Psoas muscle (tissue), 8 donors: Measurements from ENCODE around the gene ASH1L. TPM values are rescaled to one million over a fixed set of nuclear protein-coding genes. Genes with fewer than 3 reads are reported as not detected.
A peak's percentile ranks its signal among the peaks of the same experiment; 100 is the strongest.

Source experiments
- ATAC-seq, 4 donors: fragments of 200-7000 bp; cut with Tn5 transposase; one replicate each; pipeline ENCODE4 v1.9.1; 2020; ENCODE audit warnings: moderate library complexity in 3 of 4, mild to moderate bottlenecking in 2 of 4
- DNase-seq, 2 donors: peaks; one replicate each; pipeline ENCODE4 v3.0.0-alpha.2; 2020
- H3K27ac ChIP-seq: fragments of 200-600 bp; one replicate; pipeline ENCODE4 v1.8.0; 2022
- H3K27me3 ChIP-seq, 3 donors: fragments of 200-600 bp in 1 of 3; one replicate each; pipeline versions ENCODE4 v1.6.1 to v1.8.0; 2013 to 2022; ENCODE audit warnings: low read length in 2 of 3, mild to moderate bottlenecking in 2 of 3, moderate library complexity in 1 of 3; ENCODE audit not compliant: insufficient read depth in 3 of 3
- H3K36me3 ChIP-seq, 2 donors: fragments of 200-600 bp in 1 of 2; one replicate each; pipeline versions ENCODE4 v1.6.1 to v1.8.0; 2013 to 2022; ENCODE audit warnings: low read depth in 1 of 2, mild to moderate bottlenecking in 1 of 2, moderate library complexity in 1 of 2; ENCODE audit not compliant: insufficient read depth in 1 of 2
- H3K4me1 ChIP-seq: fragments of 200-600 bp; one replicate; pipeline ENCODE4 v1.8.0; 2022
- H3K4me3 ChIP-seq: fragments of 200-600 bp; one replicate; pipeline ENCODE4 v1.8.0; 2022; ENCODE audit warnings: mild to moderate bottlenecking
- H3K9me3 ChIP-seq: fragments of 200-600 bp; one replicate; pipeline ENCODE4 v1.8.0; 2022
- WGBS, 3 donors: extraction: QIAGEN DNeasy Blood & Tissue Kit; methylation state at CpG; one replicate each; pipeline versions ENCODE4 v1.1.6 to v1.1.7; 2013; 5-methylcytosine and 5-hydroxymethylcytosine counted together
- intact Hi-C, 2 donors: fragments of 100-400 bp; cut with DNase I; formaldehyde crosslinking; loops; one replicate each; pipeline versions ENCODE4 v1.11.0 to v1.14.2; 2022
- polyA plus RNA-seq, 3 donors: library from polyadenylated mRNA; stranded (reverse); fragments of 200-250 nt; gene quantifications; one replicate each; pipeline ENCODE4 v1.2.3, GENCODE V29; 2013
- total RNA-seq, 4 donors: library from RNA; stranded (reverse); fragmentation: NEBNext Ultra II Directional in 2 of 4; extraction: Animal tissue kit (Norgen Biotek cat#: 25700) in 2 of 4; gene quantifications; one replicate each; pipeline versions ENCODE4 v1.2.1 to v1.2.4, GENCODE V29; 2021 to 2023
- TF ChIP-seq, protein P1 (sequence below): fragments of 200-600 bp; IDR thresholded peaks from one replicate; pipeline ENCODE4 v1.8.0; 2022; ENCODE audit warnings: antibody characterized with exemption
- donor health status: healthy with polysubstance abuse.
- donor health status: DM: no; HTN: no; CAD: no; lungs with moderate emphysema.
- donor health status: Bipolar disorder and iron deficiency.
- donor health status: healthy.
- donor health status: DM: yes; HTN: yes; CAD: no.
- donor health status: DM: no; HTN: no; CAD: no.
- donor health status: DM: no; HTN: no; CAD: no.
- donor health status: DM: yes; HTN: yes; CAD: no.

Gene ASH1L
- total and polyA plus RNA-seq, 7 donors, result 6.5 to 52.0 (median 41.6) TPM

DNA sequence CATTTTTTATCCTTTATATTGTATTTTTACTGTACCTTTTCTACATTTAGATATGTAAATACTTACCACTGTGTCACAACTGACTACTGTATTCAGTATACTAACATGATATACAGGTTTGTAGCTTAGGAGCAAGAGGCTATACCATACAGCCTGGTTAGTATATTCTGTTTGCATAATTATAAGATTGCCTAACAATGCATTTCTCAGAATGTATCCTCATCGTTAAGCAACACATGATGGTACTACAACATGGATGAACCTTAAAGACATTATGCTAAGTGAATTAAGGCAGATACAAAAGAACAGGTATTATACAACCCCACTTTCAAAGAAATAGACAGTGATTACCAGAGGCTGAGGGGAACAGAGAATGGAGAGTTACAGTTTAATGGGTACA is 179.2 kb downstream of the ASH1L start:
- no peak overlapping the region for H3K4me3 ChIP-seq
- no peaks in the 10 kb centered on the region for H3K27me3 ChIP-seq
- H3K27ac ChIP-seq, result no peak overlapping the region
- ATAC-seq (no peak), DNase-seq (no peak)
- peaks cover 0 to 66% of the 10 kb centered on the region in 2 donors for H3K36me3 ChIP-seq
- WGBS, 3 donors, result 88 to 98% (median 97%) methylated on average over 1 of the region's 1 CpG
- TF ChIP-seq, protein P1, sequence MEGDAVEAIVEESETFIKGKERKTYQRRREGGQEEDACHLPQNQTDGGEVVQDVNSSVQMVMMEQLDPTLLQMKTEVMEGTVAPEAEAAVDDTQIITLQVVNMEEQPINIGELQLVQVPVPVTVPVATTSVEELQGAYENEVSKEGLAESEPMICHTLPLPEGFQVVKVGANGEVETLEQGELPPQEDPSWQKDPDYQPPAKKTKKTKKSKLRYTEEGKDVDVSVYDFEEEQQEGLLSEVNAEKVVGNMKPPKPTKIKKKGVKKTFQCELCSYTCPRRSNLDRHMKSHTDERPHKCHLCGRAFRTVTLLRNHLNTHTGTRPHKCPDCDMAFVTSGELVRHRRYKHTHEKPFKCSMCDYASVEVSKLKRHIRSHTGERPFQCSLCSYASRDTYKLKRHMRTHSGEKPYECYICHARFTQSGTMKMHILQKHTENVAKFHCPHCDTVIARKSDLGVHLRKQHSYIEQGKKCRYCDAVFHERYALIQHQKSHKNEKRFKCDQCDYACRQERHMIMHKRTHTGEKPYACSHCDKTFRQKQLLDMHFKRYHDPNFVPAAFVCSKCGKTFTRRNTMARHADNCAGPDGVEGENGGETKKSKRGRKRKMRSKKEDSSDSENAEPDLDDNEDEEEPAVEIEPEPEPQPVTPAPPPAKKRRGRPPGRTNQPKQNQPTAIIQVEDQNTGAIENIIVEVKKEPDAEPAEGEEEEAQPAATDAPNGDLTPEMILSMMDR, result no peak
- H3K9me3 ChIP-seq, result no peaks in the 10 kb centered on the region
- no peaks in the 10 kb centered on the region for H3K4me1 ChIP-seq
- intact Hi-C loops, result no loop called here

DNA sequence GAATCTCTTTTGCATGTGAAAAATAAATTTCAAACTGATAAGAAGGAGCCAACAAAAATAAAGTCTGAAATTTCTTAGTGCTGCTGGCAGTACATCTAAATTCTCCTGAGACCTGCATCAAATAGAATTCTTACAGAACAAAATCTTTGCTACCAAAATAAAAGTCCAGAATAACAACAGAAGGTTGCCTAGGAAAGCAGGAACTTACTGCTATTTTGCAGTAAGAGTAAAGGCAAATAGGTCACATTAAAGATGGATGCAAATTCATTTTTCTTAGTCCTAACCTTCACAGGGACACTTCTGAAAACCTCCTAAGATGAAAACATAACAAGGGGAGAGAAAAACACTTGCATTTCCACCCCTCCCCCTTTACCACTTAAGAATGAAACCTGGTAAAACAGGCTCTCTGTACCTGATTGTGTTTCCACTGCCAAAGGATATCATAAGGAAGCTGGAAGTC is 182.9 kb downstream of the ASH1L start:
- H3K4me3 ChIP-seq, result no peak overlapping the region
- TF ChIP-seq, protein P1, result no peak
- H3K4me1 ChIP-seq, result no peaks in the 10 kb centered on the region
- no peak overlapping the region for H3K27ac ChIP-seq
- intact Hi-C loops, result no loop called here
- no peaks in the 10 kb centered on the region for H3K9me3 ChIP-seq
- DNase-seq (no peak), ATAC-seq (peak in 3 of 4 donors; percentile 26 to 56 (median 30))
- no peaks in the 10 kb centered on the region for H3K27me3 ChIP-seq
- H3K36me3 ChIP-seq, result peaks cover 0 to 81% of the 10 kb centered on the region in 2 donors

DNA sequence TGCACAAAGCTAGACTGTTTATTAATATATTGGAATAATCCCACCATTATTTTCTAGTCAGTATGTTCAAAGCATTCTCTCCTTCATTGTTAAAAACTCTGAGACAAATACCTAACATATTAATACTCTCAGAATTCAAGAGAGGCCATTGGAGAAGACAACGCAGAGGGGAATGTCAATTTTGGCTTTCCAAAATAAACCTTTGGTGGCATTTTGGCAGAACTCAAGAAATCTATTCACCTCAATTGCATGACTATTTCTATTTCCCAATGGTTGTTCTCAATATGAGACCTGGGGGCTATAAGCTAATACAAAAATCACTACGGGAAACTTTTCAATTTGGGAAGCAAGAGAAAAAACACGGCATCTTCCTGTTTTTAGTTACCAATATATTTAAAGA is 183.4 kb downstream of the ASH1L start:
- Histone ChIP-seq H3K36me3 (peaks cover 0 to 85% of the 10 kb centered on the region in 2 donors), H3K27ac (no peak overlapping the region), H3K9me3 (no peaks in the 10 kb centered on the region), H3K27me3 (no peaks in the 10 kb centered on the region), H3K4me1 (no peaks in the 10 kb centered on the region), H3K4me3 (no peak overlapping the region)
- DNase-seq (no peak), ATAC-seq (no peak)
- intact Hi-C loops, result no loop called here
- WGBS, 3 donors, result 52 to 57% (median 52%) methylated on average over 3 of the region's 3 CpGs
- TF ChIP-seq, protein P1, result no peak

DNA sequence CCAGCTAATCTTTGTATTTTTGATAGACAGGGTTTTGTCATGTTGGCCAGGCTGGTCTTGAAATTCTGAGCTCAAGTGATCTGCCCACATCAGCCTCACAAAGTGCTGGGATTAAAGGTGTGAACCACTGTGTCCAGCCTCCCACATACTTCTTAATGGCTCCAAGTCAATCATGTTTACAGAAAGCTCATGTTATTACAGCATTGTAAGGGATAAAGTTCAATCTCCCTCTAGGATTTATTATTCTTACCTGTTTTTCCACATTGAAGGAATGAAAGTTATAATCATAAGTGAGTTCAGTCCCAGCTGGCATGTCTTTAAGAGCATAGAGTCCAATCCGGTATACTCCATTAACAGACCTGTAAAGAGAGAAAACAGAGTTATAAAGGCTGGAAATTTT is 202.6 kb downstream of the ASH1L start:
- Histone ChIP-seq H3K27me3 (no peaks in the 10 kb centered on the region), H3K9me3 (no peaks in the 10 kb centered on the region), H3K4me1 (no peaks in the 10 kb centered on the region), H3K4me3 (no peak overlapping the region), H3K36me3 (peaks cover 9 to 84% of the 10 kb centered on the region in 2 donors), H3K27ac (no peak overlapping the region)
- 87 to 93% (median 92%) methylated on average over 1 of the region's 1 CpG for WGBS, 3 donors
- no peak for DNase-seq
- ATAC-seq, result no peak
- TF ChIP-seq, protein P1, result no peak
- intact Hi-C loops, result no loop called here

DNA sequence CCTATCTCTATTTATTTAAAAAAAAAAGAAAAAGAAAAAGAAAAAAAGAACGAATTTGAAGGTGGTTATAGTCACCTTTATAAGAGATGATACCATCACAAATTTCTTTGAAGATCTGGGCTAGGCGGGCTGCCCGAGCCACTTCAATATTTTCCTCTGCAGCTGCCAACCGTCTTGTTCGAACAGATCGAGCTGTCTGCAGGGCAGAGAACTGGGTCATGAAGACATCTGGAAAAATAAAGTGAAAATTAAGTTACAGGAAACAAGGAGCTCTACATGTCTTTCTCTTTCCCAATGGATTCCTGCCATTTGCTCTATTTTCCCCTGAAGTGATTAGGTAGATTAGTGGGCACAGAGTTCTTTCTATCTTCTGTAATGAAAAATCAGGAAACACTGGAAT is 210.0 kb downstream of the ASH1L start:
- intact Hi-C loops, result loop anchor here in 1 of 2 donors (10.0 kb wide), 1 partner anchor 542 kb away; no protein-coding TSS in a partner anchor
- no peaks in the 10 kb centered on the region for H3K27me3 ChIP-seq
- H3K27ac ChIP-seq, result no peak overlapping the region
- ATAC-seq (no peak), DNase-seq (no peak)
- H3K9me3 ChIP-seq, result no peaks in the 10 kb centered on the region
- TF ChIP-seq, protein P1, result no peak
- WGBS, 3 donors, result 87 to 90% (median 88%) methylated on average over 6 of the region's 6 CpGs
- H3K4me3 ChIP-seq, result no peak overlapping the region
- peaks cover 18 to 98% of the 10 kb centered on the region in 2 donors for H3K36me3 ChIP-seq
- H3K4me1 ChIP-seq, result no peaks in the 10 kb centered on the region
